AG10803 (cell line): Measurements from ENCODE around the gene XPNPEP2.

Source experiments
- DNase-seq: peaks from one replicate; pipeline ENCODE4 v3.0.0; 2010; ENCODE audit warnings: low read depth
- H3K4me3 ChIP-seq: 2 replicates; pipeline ENCODE4 v1.5.1; 2011; ENCODE audit warnings: mild to moderate bottlenecking, low read length, control low read depth
- CTCF ChIP-seq: conservative IDR thresholded peaks from 2 replicates; pipeline ENCODE4 v1.5.1; 2011; ENCODE audit warnings: mild to moderate bottlenecking, low read length, control low read depth, inconsistent platforms

Gene XPNPEP2

GRCh38 chrX:129777218-129778030, 38.6 kb downstream of the XPNPEP2 start:
- TF ChIP-seq CTCF = no peak
- no peak for DNase-seq
- H3K4me3 ChIP-seq = no peak overlapping the region

- DNase-seq = no peak
- no peak for TF ChIP-seq CTCF
- no peak overlapping the region for H3K4me3 ChIP-seq
These were observed 40.4 kb downstream of the XPNPEP2 start for GRCh38 chrX:129779086-129779672.

GRCh38 chrX:129779747-129780146, 41.0 kb downstream of the XPNPEP2 start, which contains the start of gene SASH3:
Gene SASH3, plus strand, starts transcription at chrX:129779949. Its CDS starts 149 bp downstream, at chrX:129780098.
- no peak within 1 kb of the TSS for H3K4me3 ChIP-seq
- no peak for DNase-seq
- no peak for TF ChIP-seq CTCF

GRCh38 chrX:129780441-129781105, 41.8 kb downstream of the XPNPEP2 start:
- no peak for DNase-seq
- TF ChIP-seq CTCF = no peak
- no peak overlapping the region for H3K4me3 ChIP-seq

GRCh38 chrX:129781134-129781672, 42.4 kb downstream of the XPNPEP2 start:
- no peak for DNase-seq
- H3K4me3 ChIP-seq = no peak overlapping the region
- no peak for TF ChIP-seq CTCF

- no peak for DNase-seq
- no peak overlapping the region for H3K4me3 ChIP-seq
- no peak for TF ChIP-seq CTCF
These were observed 43.1 kb downstream of the XPNPEP2 start for GRCh38 chrX:129781680-129782495.
